Activated B cell treated with CpG ODN at 0.5 μM for 24 hours (primary cell): ENCODE data around the gene CYP4F2. TPM values are rescaled to one million over a fixed set of nuclear protein-coding genes. Genes with fewer than 3 reads are reported as not detected.
"Not testable (repeated sequence)": the region's sequence is repeated elsewhere in the genome, so short reads cannot be mapped to it uniquely, and the experiment has no call there.

Experiments used
- ATAC-seq: fragments of 200-7000 bp; cut with Tn5 transposase; one replicate; pipeline ENCODE4 v1.10.0; 2021; ENCODE audit warnings: low read depth, mild to moderate bottlenecking, moderate library complexity
- CTCF ChIA-PET: fragments of 350-600 bp; sonication (Branson Sonifier 250); formaldehyde crosslinking; loops from one replicate; lab custom pipeline; 2021; ENCODE audit warnings: antibody characterized with exemption; lab: Charles Lee
- POLR2A ChIA-PET: fragments of 350-600 bp; sonication (Branson Sonifier 250); formaldehyde crosslinking; loops from one replicate; lab custom pipeline; 2021; ENCODE audit warnings: antibody characterized with exemption; lab: Charles Lee
- DNase-seq: peaks from one replicate; pipeline ENCODE4 v3.0.0; 2022
- H3K27ac Mint-ChIP-seq: one replicate; pipeline ENCODE4 v1.8.0; 2020; ENCODE audit warnings: mixed read lengths
- H3K27me3 Mint-ChIP-seq: one replicate; pipeline ENCODE4 v1.8.0; 2021; ENCODE audit warnings: mixed read lengths
- H3K36me3 Mint-ChIP-seq: one replicate; pipeline ENCODE4 v1.8.0; 2021; ENCODE audit warnings: low read depth, mixed read lengths
- H3K4me1 Mint-ChIP-seq: one replicate; pipeline ENCODE4 v1.8.0; 2021; ENCODE audit warnings: mixed read lengths
- H3K4me3 Mint-ChIP-seq: one replicate; pipeline ENCODE4 v1.8.0; 2020; ENCODE audit warnings: mild to moderate bottlenecking, mixed read lengths
- H3K9me3 Mint-ChIP-seq: one replicate; pipeline ENCODE4 v1.8.0; 2020; ENCODE audit warnings: mixed read lengths
- CTCF ChIP-seq: fragments of 200-600 bp; IDR thresholded peaks from one replicate; pipeline ENCODE4 v1.8.0; 2022; ENCODE audit warnings: antibody characterized with exemption, mild to moderate bottlenecking
- intact Hi-C: fragments of 100-400 bp; cut with micrococcal nuclease; formaldehyde crosslinking; loops from one replicate; pipeline ENCODE4 v1.15.1; 2024
- total RNA-seq: library from RNA; stranded (reverse); gene quantifications from 2 replicates; pipeline ENCODE4 v1.2.3, GENCODE V29; 2022

The CYP4F2 gene
- total RNA-seq, 1 donor from 2014 or later = not detected

DNA sequence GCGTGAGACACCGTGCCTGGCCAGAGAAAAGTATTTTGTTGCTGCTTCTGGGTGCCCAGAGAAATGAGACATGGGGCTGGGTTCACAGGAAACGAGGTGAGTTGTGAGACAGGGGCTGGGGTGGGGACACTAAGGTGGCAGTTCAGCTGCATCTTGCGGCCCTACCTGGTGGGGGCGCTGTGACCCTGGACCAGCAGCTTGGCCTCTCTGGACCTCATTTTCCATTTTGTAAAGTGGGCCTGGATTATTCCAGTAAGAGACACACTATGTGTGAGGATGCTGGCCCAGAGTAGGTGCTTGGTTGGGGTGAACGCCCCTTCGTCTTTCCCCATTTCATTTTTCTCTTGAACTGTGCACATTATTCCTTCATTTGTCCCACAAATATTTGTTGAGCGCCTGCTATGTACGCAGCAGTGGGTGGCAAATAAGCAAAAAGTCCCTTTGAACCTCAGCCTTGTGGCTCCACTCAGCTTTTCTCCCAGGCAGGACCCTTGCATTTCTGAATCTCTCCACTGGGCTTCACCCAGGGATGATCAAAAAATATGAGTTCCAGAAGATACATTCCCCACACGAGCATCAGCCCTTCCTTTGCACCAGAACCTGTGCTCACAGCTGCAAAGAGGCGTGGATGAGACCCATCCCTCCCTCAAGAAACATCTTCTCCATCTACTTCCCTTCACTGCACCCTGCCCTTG is 55.9 kb downstream of the CYP4F2 start:
- Mint-ChIP-seq H3K4me3 (no peak overlapping the region), H3K9me3 (no peaks in the 10 kb centered on the region), H3K4me1 (peaks cover 7% of the 10 kb centered on the region), H3K36me3 (no peaks in the 10 kb centered on the region), H3K27ac (no peak overlapping the region), H3K27me3 (peaks cover 33% of the 10 kb centered on the region)
- POLR2A ChIA-PET = no interaction called here
- CTCF ChIA-PET = no interaction called here
- TF ChIP-seq CTCF = no peak
- intact Hi-C loops = no loop called here
- ATAC-seq (no peak), DNase-seq (no peak)

DNA sequence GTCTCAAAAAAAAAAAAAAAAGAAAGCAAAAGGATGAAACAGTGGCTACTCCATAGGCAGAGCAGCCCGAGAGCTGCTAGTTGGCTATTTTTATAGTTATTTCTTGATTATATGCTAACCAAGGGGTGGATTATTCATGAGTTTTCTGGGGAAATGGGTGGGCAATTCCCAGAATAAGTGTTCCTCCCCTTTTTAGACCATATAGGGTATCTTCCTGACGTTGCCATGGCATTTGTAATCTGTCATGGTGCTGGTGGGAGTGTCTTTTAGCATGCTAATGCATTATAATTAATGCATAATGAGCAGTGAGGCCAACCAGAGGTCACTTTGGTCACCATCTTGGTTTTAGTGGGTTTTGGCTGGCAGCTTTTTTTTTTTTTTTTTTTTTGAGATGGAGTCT is 57.0 kb downstream of the CYP4F2 start:
- no peak for TF ChIP-seq CTCF
- ChIA-PET POLR2A (no interaction called here), CTCF (no interaction called here)
- Mint-ChIP-seq H3K4me3 (no peak overlapping the region), H3K27me3 (peaks cover 25% of the 10 kb centered on the region), H3K27ac (no peak overlapping the region), H3K4me1 (peaks cover 12% of the 10 kb centered on the region), H3K36me3 (peaks cover 2% of the 10 kb centered on the region), H3K9me3 (no peaks in the 10 kb centered on the region)
- intact Hi-C loops = no loop called here
- no peak for DNase-seq
- ATAC-seq = no peak

DNA sequence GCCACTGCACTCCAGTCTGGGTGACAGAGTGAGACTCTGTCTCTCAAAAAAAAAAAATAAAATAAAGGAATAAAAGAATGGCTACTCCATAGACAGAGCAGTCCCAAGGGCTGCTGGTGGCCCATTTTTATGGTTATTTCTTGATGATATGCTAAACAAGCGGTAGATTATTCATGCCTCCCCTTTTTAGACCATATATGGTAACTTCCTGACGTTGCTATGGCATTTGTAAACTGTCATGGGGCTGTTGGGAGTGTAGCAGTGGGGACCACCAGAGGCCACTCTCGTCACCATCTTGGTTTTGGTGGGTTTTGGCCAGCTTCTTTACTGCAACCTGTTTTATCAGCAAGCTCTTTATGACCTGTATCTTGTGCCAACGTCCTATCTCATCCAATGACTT is 58.0 kb downstream of the CYP4F2 start:
- H3K4me3 Mint-ChIP-seq, DNase-seq, CTCF ChIA-PET, H3K36me3 Mint-ChIP-seq, H3K27ac Mint-ChIP-seq, POLR2A ChIA-PET, ATAC-seq, H3K9me3 Mint-ChIP-seq: not testable (repeated sequence)
- H3K4me1 Mint-ChIP-seq = peaks cover 15% of the 10 kb centered on the region
- intact Hi-C loops = loop anchor here (10.0 kb wide), 1 partner anchor 235 kb away; the partner anchor contains the start of gene TPM4
- peaks cover 18% of the 10 kb centered on the region for H3K27me3 Mint-ChIP-seq

- ATAC-seq (no peak), DNase-seq (no peak)
- intact Hi-C loops = loop anchor here (10.0 kb wide), 1 partner anchor 236 kb away; the partner anchor contains the start of gene TPM4
- Mint-ChIP-seq H3K4me1 (peaks cover 15% of the 10 kb centered on the region), H3K36me3 (peaks cover 2% of the 10 kb centered on the region), H3K4me3 (no peak overlapping the region), H3K27me3 (peaks cover 13% of the 10 kb centered on the region), H3K27ac (no peak overlapping the region), H3K9me3 (no peaks in the 10 kb centered on the region)
- CTCF ChIA-PET = no interaction called here
- TF ChIP-seq CTCF = no peak
- POLR2A ChIA-PET = no interaction called here
These were observed 59.5 kb downstream of the CYP4F2 start for GRCh38 chr19:15838351-15838750.

- intact Hi-C loops = loop anchor here (10.0 kb wide), 1 partner anchor 238 kb away; the partner anchor contains the start of gene TPM4
- Mint-ChIP-seq H3K9me3 (no peaks in the 10 kb centered on the region), H3K4me3 (peak overlapping the region; percentile 92), H3K27ac (peak overlapping the region; percentile 95), H3K36me3 (peaks cover 2% of the 10 kb centered on the region), H3K27me3 (peaks cover 8% of the 10 kb centered on the region), H3K4me1 (peaks cover 15% of the 10 kb centered on the region)
- POLR2A ChIA-PET = interaction anchor here (0.6 to 1.9 kb wide), 21 partner anchors 10 to 1347 kb away, joined by 3 to 12 read pairs (median 4); partner anchors contain the start of genes AKAP8, AKAP8L, AP1M1 and C19orf44
- CTCF ChIA-PET = interaction anchor here (0.7 kb wide), 1 partner anchor 64 kb away, joined by 3 read pairs; no protein-coding TSS in a partner anchor
- no peak for TF ChIP-seq CTCF
- no peak for DNase-seq
- ATAC-seq = peak; percentile 2
These were observed 60.6 kb downstream of the CYP4F2 start for GRCh38 chr19:15837221-15837731.
